UCSD-AML1 (cell line): ENCODE measurements around the gene PRKCI.
"Not testable (repeated sequence)": the region's sequence is repeated elsewhere in the genome, so short reads cannot be mapped to it uniquely, and the experiment has no call there.

ENCODE experiments used
- DNase-seq: peaks from one replicate; lab custom pipeline; 2025; ENCODE audit not compliant: unreplicated experiment; lab: John Stamatoyannopoulos, UW

Gene PRKCI

DNA sequence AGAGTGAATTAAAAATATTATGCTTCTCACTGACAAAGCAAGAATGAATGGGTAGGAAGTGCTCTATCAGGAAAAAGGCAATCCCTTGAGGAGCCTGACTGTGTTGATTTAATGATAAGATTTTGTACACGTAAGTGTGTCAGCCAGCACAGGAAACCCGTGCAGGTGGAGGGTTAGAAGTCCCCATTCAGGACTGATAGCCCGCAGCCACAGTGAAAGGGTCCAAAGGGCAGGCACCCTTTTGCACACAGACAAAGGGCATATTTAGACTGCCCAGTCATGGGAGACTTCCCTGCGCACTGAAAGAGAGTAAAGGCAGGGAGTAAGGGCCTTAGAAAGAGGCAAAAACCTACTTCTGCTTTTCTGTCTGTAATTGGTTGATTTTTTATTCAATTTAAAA is 108.9 kb downstream of the PRKCI start:
- DNase-seq, result peak; percentile 18

DNA sequence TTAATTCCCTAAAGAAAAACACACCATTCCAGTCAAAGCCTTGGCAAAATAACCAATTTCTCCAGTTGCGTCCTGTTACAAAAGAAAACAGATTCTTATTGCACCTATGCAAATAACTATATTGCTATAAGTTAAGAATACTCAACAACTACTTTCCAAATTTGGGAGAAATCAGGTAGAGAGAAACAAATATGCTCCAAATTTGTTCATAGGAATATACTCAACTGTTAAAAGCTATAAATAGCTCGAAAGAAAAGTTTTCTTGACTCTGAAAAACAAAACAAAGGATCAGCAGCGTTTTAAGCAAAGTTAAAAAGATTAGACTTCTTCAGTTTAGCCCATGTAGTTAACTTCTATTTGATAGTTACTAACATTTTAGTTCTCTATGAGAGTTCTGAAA is 115.2 kb downstream of the PRKCI start:
- DNase-seq, result no peak

DNA sequence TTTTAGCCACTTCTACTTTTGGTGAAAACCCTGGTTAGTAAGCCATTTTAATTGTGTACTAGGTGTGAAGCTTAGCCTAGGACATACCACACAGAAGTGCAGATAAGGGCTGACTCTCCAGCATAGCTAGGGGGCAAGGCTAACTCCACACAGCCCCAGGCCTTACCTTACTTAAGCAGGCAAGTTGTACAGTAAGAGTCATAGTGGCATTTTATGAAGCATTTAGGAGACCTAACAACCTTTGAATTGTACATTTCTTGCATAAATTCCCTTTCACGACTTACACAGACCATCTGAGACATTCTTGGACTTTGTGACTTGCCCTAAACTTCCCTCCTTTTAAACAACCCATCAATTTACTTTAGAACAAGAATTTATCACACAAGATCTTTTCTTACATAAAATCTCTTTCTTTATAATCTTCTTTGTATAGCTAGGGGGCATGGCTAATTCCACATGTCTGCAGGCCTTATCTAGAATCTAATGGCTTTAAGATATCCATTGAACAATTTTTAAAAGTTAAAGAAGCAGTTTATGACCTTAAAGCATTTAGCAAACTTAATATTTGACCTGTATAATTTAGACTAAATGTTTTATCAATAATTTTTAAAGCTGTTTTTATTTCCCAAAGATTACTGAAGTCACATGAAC is 116.6 kb downstream of the PRKCI start:
- no peak for DNase-seq

DNA sequence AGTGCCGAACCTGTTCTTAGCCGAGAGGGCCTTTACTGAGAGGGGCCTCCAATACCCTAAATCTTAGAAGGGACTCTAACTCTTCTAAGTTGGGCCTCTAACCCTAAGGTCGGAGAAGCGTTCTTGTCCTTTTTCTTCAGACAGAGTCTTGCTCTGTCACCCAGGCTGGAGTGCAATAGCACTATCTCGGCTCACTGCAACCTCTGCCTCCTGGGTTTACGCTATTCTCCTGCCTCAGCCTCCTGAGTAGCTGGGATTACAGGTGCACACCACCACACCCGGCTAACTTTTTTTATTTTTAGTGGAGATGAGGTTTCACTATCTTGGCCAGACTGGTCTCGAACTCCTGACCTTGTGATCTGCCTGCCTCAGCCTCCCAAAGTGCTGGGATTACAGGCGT is 120.0 kb downstream of the PRKCI start:
- not testable (repeated sequence) for DNase-seq

DNA sequence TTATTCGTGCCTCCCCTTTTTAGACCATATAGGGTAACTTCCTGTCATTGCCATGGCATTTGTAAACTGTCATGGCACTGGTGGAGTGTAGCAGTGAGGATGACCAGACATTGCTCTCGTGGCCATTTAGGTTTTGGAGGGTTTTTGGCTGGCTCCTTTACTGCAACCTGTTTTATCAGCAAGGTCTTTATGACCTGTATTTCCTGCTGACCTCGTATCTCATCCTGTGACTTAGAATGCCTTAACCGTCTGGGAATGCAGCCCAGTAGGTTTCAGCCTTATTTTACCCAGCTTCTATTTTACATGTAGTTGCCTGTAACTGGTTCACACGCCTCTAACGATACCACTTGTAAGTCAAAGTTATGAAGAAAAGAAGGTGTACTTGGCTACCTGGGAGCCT is 121.6 kb downstream of the PRKCI start:
- DNase-seq, result not testable (repeated sequence)

DNA sequence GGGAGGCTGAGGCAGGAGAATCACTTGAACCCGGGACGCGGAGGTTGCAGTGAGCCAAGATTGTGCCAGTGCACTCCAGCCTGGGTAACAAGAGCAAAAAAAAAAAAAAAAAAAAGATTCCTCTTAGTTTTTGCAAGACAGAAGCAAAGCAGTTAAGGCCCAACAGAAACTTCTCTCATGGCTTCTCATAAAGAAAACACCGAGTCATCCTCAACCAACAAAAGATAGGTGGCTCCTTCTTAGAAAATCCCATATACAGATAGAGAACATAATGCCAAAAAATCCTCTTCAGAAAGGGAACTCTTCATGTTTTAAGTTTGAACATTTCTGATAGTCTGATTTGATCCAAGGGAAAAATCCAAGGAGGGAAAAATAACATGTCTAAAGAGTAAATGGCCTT is 122.7 kb downstream of the PRKCI start:
- DNase-seq, result no peak

DNA sequence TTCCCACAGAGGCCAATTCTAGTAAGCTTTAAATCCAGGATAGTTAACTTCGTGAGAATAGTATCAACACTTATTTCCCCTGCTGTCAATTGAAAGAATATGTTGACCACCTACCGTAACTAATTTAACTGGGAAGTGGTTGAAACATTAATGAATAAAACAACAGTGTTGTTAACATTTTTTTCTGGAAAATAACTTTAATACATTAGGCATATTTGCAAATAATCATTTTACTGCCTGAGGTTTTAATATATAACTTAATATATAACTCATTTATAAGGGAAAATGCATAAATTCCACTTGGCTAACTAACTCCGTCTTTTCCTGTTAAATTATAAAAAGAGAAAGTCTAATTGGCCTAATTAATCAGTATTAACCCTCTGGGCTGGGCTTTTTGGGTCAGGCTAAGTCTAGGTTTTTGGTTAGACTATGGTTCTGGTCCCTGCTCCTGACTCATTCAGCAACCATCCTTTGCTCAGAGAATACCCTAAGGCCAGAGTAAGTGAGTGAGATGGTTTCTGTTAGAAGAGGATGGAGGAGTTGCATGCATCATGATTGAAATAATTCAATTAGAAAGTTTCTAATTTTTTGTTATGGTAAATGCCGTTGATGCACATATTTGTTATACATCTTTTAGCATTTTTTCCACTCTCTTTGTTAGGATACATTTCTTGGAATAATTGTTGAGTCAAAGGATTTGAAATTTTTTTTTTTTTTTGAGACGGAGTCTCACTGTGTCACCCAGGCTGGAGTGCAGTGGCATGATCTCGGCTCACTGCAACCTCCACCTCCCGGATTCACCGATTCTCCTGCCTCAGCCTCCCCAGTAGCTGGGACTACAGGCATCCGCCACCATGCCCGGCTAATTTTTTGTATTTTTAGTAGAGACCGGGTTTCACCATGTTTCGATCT is 124.5 kb downstream of the PRKCI start:
- DNase-seq, result no peak

DNA sequence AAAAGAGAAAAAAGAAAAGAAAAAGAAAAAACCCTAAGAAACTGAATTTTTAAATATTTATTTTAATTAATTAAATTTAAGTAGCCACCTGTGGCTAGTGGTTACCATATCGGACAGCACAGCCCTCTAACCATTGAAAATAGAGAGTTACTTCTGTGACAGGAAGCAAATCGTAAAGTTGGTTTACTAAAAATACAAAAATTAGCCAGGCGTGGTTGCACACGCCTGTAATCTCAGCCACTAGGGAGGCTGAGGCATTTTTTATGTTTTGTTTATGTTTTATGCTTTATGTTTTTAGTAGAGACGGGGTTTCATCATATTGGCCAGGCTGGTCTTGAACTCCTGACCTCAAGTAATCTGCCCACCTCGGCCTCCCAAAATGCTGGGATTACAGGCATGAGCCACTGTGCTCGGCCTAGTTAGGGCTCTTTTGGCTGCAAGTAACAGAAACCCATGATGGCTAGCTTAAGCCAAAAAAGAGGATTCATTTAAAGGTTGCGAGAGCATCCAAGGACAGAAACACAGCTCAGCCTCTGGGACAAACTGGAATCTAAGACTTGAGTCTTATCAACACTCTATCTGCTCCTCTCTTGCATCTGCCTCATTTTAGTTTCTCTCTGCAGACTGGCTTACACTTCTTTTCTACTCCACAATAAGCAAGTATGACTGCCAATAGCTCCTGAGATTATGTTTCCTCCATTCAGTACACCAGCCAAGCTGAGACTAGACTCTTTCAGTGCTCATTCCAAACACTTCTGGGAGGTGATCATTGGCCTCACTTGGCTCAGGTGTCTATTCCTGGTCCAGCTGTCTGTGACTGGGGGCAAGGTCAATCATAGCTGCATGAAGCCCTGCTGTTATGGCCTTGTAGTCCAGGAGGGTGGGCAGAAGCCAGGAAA is 128.5 kb downstream of the PRKCI start:
- no peak for DNase-seq

DNA sequence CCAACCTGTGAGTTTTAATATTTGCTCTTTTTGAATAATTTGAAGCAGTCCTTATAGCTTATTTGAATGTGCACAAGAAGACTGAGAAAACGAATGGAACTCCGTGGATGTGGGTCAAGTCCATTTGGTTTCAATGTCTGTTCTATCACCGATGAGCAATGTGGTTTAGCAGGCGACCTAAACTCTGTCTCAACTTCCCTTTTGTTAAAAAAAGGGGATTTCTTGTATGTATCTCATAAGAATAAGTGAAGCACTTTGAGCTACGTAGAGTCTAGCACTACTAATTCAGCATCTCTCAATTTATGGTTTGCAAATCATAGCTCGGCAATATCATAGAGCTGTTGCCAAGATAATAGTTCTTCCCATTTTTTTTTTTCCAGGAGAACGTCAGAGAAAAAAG is 130.7 kb downstream of the PRKCI start:
- no peak for DNase-seq

DNA sequence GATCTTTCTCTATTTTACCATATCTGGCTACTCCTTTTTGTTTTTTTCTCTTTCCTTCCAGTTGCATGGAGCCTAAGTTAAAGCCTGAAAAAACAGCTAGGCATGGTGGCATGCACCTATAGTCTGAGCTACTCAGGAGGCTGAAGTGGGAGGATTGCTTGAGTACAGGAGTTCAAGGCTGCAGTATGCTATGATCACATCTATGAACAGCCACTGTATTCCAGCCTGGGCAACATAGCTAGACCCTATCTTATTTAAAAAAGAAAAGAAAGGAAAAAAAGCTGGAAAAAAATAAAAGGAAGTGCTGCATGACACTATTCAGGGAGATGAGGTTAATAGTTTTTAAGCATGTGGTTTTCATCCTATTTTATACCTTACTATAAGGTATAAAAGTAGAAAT is 131.3 kb downstream of the PRKCI start:
- DNase-seq, result no peak

DNA sequence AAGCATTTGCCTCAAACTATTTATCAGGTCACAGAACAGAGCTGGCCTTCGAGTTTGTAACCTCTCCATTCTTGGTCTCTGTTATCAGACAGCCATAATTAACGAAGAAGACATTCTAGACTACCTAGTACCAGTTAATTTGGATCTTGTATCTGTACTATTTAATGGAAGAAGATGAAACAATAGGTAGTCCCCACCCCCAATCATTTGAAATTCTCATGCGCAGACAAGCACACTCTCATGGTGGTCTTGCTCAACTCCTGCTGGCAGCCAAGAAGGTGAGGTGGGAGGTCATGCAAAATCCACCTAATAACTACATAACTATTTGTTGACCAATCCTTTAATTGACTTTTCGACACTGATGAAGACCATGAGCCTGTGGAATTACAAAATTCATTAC is 132.5 kb downstream of the PRKCI start:
- DNase-seq, result no peak
